SK-N-SH (cell line): ENCODE results near the gene TMEM106A.

Source experiments
- MAX ChIP-seq: IDR thresholded peaks from 2 replicates; pipeline ENCODE4 v1.4.0; 2012; ENCODE audit warnings: low read depth
- RCOR1 ChIP-seq: fragments of 150-350 bp; IDR thresholded peaks from 2 replicates; pipeline ENCODE4 v1.6.1; 2017; ENCODE audit warnings: antibody characterized with exemption, low read length
- USF1 ChIP-seq: IDR thresholded peaks from 2 replicates; pipeline ENCODE4 v1.4.0; 2012; ENCODE audit warnings: low read depth, borderline replicate concordance
- TF ChIP-seq, protein P1 (sequence below): fragments of 200-600 bp; sonication (generic); IDR thresholded peaks from 2 replicates; pipeline ENCODE4 v1.6.1; 2017; ENCODE audit warnings: antibody characterized with exemption, mild to moderate bottlenecking, moderate library complexity

DNA sequence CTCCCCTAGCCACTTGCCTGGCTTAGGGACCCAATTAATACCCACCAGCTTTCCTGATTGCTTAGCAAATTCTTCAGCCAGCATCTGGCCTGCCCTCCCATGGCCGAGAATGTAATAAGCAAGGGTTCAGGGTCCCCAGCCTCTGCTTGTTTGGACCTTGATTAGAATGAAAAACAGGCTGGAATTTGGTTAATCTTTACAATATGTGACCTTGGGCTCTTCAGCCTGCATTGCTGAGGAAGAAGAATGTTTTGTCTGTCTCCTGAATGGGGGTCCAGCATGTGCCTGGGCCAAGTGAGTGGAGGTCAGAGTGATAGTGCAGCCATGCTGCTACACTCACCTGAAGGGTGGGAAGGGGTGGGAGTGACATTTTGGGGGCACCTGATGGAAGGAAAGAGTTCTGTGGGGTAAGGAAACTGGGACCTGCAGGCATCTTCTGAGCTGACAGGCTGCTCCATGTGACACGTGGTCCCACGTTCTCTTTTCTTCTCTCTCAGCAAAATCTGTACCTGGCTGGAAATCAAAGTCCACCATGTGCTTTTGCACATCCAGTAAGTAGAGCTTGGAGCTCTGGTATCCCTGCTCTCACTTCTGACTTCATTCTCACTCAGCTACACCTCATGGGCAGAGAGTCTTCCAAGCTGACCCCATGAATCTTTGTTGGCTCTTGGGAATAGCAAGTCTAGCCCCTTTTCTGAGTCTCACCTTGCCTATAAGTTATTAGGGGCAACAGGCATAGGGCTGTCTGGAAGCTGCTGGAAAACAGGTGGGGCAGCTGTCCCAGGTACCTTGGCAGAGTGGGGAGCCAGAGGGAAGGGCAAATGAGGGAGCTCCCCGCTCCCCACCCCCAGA is 5.3 kb downstream of the TMEM106A start:
- TF ChIP-seq USF1 (no peak), MAX (no peak), RCOR1 (no peak)
- TF ChIP-seq, protein P1, sequence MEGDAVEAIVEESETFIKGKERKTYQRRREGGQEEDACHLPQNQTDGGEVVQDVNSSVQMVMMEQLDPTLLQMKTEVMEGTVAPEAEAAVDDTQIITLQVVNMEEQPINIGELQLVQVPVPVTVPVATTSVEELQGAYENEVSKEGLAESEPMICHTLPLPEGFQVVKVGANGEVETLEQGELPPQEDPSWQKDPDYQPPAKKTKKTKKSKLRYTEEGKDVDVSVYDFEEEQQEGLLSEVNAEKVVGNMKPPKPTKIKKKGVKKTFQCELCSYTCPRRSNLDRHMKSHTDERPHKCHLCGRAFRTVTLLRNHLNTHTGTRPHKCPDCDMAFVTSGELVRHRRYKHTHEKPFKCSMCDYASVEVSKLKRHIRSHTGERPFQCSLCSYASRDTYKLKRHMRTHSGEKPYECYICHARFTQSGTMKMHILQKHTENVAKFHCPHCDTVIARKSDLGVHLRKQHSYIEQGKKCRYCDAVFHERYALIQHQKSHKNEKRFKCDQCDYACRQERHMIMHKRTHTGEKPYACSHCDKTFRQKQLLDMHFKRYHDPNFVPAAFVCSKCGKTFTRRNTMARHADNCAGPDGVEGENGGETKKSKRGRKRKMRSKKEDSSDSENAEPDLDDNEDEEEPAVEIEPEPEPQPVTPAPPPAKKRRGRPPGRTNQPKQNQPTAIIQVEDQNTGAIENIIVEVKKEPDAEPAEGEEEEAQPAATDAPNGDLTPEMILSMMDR, result no peak
